ENCODE data around the gene CHN2.

DNA sequence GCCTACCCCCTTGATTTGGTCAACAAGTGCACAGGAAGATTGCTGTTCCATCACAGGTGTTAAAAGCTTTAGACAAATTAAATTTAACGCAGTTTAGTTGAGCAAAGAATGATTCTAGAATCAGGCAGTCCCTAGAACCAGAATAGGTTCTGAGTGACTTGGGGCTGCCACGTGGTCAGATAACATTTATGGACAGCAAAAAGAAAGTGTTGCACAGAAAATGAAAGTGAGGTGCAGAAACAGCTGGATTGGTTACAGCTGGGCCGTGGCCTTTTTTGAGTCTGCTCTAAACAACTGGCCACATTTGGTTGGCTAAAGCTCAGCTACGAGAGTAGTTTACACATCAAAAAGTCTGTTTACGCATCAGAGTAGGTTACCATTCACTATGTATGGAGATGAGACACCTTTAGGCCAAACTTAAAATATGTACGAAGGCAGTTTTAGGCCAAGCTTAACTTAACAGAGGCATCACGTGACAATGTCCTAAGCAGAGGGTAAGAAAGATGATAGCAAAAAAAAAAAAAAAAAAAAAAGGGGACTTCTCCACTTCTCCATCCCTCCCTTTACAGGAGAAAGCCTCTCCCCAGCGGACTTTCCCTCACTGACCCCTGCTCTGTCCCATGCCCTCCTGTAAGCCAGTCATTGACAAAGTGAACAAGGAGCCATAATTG is 235.8 kb downstream of the CHN2 start:
- TF ChIP-seq, protein P1, sequence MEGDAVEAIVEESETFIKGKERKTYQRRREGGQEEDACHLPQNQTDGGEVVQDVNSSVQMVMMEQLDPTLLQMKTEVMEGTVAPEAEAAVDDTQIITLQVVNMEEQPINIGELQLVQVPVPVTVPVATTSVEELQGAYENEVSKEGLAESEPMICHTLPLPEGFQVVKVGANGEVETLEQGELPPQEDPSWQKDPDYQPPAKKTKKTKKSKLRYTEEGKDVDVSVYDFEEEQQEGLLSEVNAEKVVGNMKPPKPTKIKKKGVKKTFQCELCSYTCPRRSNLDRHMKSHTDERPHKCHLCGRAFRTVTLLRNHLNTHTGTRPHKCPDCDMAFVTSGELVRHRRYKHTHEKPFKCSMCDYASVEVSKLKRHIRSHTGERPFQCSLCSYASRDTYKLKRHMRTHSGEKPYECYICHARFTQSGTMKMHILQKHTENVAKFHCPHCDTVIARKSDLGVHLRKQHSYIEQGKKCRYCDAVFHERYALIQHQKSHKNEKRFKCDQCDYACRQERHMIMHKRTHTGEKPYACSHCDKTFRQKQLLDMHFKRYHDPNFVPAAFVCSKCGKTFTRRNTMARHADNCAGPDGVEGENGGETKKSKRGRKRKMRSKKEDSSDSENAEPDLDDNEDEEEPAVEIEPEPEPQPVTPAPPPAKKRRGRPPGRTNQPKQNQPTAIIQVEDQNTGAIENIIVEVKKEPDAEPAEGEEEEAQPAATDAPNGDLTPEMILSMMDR (IDR thresholded peaks at IDR 0.05 in 8 of 11, conservative IDR thresholded peaks at IDR 0.05 in 3 of 11) = no peak
- no peak for TF ChIP-seq POLR2AphosphoS5 (IDR thresholded peaks at IDR 0.05)
- no peak for TF ChIP-seq POLR2A (IDR thresholded peaks at IDR 0.05)

Measured in spleen (tissue), 7 donors.